ENCODE data around the gene SOSTDC1.
"Not testable (repeated sequence)": the region's sequence is repeated elsewhere in the genome, so short reads cannot be mapped to it uniquely, and the experiment has no call there.

SOSTDC1 gene

GRCh38 chr7:16460789-16461493, 4.6 kb downstream of the SOSTDC1 start:
- DNase-seq, result peak; percentile 25

- DNase-seq, result not testable (repeated sequence)
Measured at GRCh38 chr7:16456303-16456702, 9.2 kb downstream of the SOSTDC1 start.

GRCh38 chr7:16455591-16455990, 9.9 kb downstream of the SOSTDC1 start:
- DNase-seq, result no peak

- no peak for DNase-seq
Measured at GRCh38 chr7:16450366-16450765, 15.2 kb downstream of the SOSTDC1 start.

- no peak for DNase-seq
Measured at GRCh38 chr7:16447876-16448275, 17.7 kb downstream of the SOSTDC1 start.

GRCh38 chr7:16446508-16446907, 19.0 kb downstream of the SOSTDC1 start:
- no peak for DNase-seq

GRCh38 chr7:16443871-16444270, 21.7 kb downstream of the SOSTDC1 start:
- DNase-seq, result not testable (repeated sequence)

- no peak for DNase-seq
Measured at GRCh38 chr7:16438988-16439387, 26.6 kb downstream of the SOSTDC1 start.

- no peak for DNase-seq
Measured at GRCh38 chr7:16436306-16436705, 29.2 kb downstream of the SOSTDC1 start.

GRCh38 chr7:16433568-16434122, 31.9 kb downstream of the SOSTDC1 start:
- DNase-seq, result no peak

GRCh38 chr7:16432425-16432731, 33.2 kb downstream of the SOSTDC1 start:
- DNase-seq, result no peak

GRCh38 chr7:16431646-16432424, 33.7 kb downstream of the SOSTDC1 start:
- DNase-seq, result peak; percentile 31

GRCh38 chr7:16430133-16430532, 35.4 kb downstream of the SOSTDC1 start:
- no peak for DNase-seq

GRCh38 chr7:16428672-16429071, 36.9 kb downstream of the SOSTDC1 start:
- DNase-seq, result peak; percentile 83

- DNase-seq, result no peak
Measured at GRCh38 chr7:16428182-16428581, 37.4 kb downstream of the SOSTDC1 start.

GRCh38 chr7:16423761-16424160, 41.8 kb downstream of the SOSTDC1 start:
- DNase-seq, result peak; percentile 65

GRCh38 chr7:16422917-16423316, 42.6 kb downstream of the SOSTDC1 start:
- no peak for DNase-seq

GRCh38 chr7:16422103-16422435, 43.5 kb downstream of the SOSTDC1 start:
- DNase-seq, result peak; percentile 77

GRCh38 chr7:16421333-16422102, 44.0 kb downstream of the SOSTDC1 start, which contains the start of gene CRPPA:
CRPPA (minus strand) TSS chr7:16421538; CDS start chr7:16421322, 216 bp downstream.
- DNase-seq, result peak; percentile 44

GRCh38 chr7:16420649-16421332, 44.7 kb downstream of the SOSTDC1 start:
- DNase-seq, result peak; percentile 90

- no peak for DNase-seq
Measured at GRCh38 chr7:16420329-16420648, 45.2 kb downstream of the SOSTDC1 start.

- DNase-seq, result no peak
Measured at GRCh38 chr7:16419859-16420258, 45.7 kb downstream of the SOSTDC1 start.

- DNase-seq, result no peak
Measured at GRCh38 chr7:16419126-16419525, 46.4 kb downstream of the SOSTDC1 start.

Data from fibroblast of skin of right quadriceps (primary cell).